Lower leg skin (tissue), 4 donors: ENCODE data around the gene MAPKAPK2. TPM values are rescaled to one million over a fixed set of nuclear protein-coding genes. Genes with fewer than 3 reads are reported as not detected.
"Not testable (repeated sequence)": the region's sequence is repeated elsewhere in the genome, so short reads cannot be mapped to it uniquely, and the experiment has no call there.

Experiments
- DNase-seq, 2 donors: peaks; one replicate each; pipeline ENCODE4 v3.0.0-alpha.2; 2019; ENCODE audit warnings: low spot score in 2 of 2
- H3K4me3 ChIP-seq: fragments of 200-600 bp; sonication (generic); 2 replicates; pipeline ENCODE4 v1.5.1; 2017; ENCODE audit warnings: mild to moderate bottlenecking, low read depth; ENCODE audit not compliant: poor library complexity, severe bottlenecking
- POLR2A ChIP-seq, 2 donors: fragments of 450-650 bp; IDR thresholded peaks; one replicate each; pipeline ENCODE4 v1.6.1; 2016 to 2017; ENCODE audit warnings: antibody characterized with exemption in 2 of 2, mild to moderate bottlenecking in 1 of 2, moderate library complexity in 1 of 2
- WGBS, 2 donors: methylation state at CpG; one replicate each; pipeline ENCODE4 v1.1.5; 2018; 5-methylcytosine and 5-hydroxymethylcytosine counted together
- intact Hi-C: fragments of 100-400 bp; cut with DNase I; formaldehyde crosslinking; loops from one replicate; pipeline ENCODE4 v1.15.0; 2023; ENCODE audit warnings: low total_unique reads
- total RNA-seq, 4 donors: library from RNA; depleted of rRNA; stranded (reverse); fragments of >200 nt; gene quantifications; one replicate each; pipeline ENCODE4 v1.1.0, GENCODE V29; 2016
- TF ChIP-seq, protein P1 (sequence below), 3 donors: fragments of 450-650 bp; IDR thresholded peaks; one replicate each; pipeline ENCODE4 v1.5.1; 2016; ENCODE audit warnings: antibody characterized with exemption in 3 of 3, mild to moderate bottlenecking in 3 of 3, moderate library complexity in 2 of 3

Gene MAPKAPK2
- total RNA-seq, 4 donors from 2014 or later: 40.0 to 62.4 (median 52.4) TPM

DNA sequence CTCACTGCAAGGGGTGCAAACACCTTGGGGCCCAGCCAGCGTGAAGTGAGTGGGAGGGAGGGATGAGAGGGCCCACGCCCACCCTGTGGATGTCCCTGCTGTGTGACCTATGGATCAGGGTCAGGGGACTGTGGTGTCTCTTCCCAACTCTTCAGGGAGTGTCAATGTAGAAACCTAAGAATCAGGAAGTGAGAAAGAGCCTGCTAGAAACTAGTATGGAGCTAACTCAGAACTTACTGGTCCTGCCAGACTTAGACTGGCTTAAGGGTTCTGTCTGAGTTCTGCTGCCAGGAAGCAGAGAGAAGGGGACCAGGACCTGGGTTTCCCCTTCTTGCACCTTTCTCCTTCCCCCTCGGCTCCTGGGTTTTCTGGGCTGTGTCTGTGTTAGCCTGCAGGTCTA is 89.4 kb downstream of the MAPKAPK2 start:
- no peak for TF ChIP-seq POLR2A (IDR thresholded peaks at IDR 0.05)
- TF ChIP-seq, protein P1, sequence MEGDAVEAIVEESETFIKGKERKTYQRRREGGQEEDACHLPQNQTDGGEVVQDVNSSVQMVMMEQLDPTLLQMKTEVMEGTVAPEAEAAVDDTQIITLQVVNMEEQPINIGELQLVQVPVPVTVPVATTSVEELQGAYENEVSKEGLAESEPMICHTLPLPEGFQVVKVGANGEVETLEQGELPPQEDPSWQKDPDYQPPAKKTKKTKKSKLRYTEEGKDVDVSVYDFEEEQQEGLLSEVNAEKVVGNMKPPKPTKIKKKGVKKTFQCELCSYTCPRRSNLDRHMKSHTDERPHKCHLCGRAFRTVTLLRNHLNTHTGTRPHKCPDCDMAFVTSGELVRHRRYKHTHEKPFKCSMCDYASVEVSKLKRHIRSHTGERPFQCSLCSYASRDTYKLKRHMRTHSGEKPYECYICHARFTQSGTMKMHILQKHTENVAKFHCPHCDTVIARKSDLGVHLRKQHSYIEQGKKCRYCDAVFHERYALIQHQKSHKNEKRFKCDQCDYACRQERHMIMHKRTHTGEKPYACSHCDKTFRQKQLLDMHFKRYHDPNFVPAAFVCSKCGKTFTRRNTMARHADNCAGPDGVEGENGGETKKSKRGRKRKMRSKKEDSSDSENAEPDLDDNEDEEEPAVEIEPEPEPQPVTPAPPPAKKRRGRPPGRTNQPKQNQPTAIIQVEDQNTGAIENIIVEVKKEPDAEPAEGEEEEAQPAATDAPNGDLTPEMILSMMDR (IDR thresholded peaks at IDR 0.05): no peak
- DNase-seq: no peak
- intact Hi-C loops: no loop called here
- H3K4me3 ChIP-seq: no peak overlapping the region
- 77 to 83% methylated on average over 3 of the region's 3 CpGs for WGBS, 2 donors

DNA sequence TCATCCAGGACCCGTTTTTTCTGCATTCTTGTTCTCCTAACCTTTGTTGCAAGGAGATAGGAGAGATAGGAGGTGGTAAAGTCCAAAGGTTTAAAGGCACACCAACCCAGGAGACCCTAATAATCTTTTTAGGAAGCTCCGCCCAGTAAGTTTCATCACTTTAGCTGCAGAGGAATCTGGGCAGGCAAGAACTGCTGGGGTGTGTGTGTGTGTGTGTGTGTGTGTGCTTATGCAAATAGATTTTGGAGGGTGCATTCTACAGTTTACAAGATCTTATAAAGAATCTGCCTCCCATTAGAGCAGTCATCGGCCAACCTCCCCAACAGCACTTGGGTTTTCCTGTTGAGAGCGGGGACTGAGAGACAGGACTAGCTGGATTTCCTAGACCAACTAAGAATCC is 91.5 kb downstream of the MAPKAPK2 start:
- no peak overlapping the region for H3K4me3 ChIP-seq
- WGBS, 2 donors: 70 to 74% methylated on average over 4 of the region's 4 CpGs
- DNase-seq: peak in 1 of 2 donors; percentile 17
- intact Hi-C loops: no loop called here
- TF ChIP-seq POLR2A (IDR thresholded peaks at IDR 0.05): no peak

DNA sequence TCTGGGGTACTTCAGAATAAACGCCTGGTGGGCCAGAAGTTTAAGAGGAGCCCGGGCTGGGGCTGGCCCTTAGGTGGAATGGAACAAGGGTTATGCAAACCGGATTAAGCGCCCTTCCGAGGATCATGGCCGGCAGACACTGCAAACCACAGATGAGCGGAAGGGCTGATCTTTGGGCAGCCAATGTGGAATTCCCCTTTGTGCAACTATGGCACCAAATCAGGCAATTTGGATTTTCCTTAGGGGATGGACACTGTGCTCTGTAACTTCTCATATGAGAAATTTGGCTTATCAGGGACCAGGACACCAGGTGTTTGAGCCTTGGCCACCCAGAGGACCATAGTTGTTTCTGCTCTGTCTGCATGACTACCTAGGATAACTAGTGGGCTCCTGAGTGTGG is 93.3 kb downstream of the MAPKAPK2 start:
- TF ChIP-seq, protein P1 (IDR thresholded peaks at IDR 0.05): no peak
- no peak for TF ChIP-seq POLR2A (IDR thresholded peaks at IDR 0.05)
- intact Hi-C loops: no loop called here
- H3K4me3 ChIP-seq: no peak overlapping the region
- peak in 1 of 2 donors; percentile 54 for DNase-seq
- 93 to 97% methylated on average over 7 of the region's 7 CpGs for WGBS, 2 donors

DNA sequence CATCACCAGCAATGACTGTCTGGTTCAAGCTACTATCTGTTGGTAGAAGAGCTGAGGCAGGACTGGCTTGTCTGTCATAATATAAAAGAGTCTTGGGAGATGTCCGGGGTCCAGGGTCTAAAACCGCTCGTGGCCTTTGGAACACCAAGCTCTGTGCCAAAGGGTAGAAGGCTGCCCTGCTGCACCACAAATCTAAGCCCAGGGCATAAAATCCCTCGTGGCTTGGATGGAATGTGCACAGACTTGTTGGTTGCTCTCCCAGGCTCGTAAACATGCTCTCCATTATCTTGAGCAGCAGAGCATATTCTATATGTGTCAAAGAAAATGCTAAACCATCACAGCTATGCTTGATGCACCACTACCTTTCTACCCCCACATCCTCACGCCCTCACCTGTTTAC is 94.2 kb downstream of the MAPKAPK2 start:
- WGBS, 2 donors: 37 to 54% methylated on average over 6 of the region's 6 CpGs
- peak in 1 of 2 donors; percentile 68 for DNase-seq
- H3K4me3 ChIP-seq, intact Hi-C loops: not testable (repeated sequence)

DNA sequence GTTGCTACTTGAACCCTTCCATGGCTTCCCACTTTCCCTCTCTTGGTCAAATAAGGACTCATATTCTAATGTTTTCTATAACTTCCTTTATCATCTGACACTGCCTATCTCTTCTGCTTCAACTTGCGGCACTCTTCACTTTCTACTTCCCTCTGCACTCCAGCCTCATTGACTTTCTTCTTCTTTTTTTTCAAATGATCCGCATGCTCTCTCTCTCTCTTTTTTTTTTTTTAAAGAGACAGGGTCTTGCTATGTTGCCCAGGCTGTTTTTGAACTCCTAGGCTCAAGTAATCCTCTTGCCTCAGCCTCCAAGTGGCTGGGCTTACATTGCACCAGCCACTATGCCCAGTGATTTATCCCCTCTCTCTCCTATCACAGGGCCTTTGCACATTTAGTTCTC is 94.9 kb downstream of the MAPKAPK2 start:
- WGBS, 2 donors: 59 to 73% methylated on average over 2 of the region's 2 CpGs
- TF ChIP-seq, protein P1 (IDR thresholded peaks at IDR 0.05): no peak
- no peak for TF ChIP-seq POLR2A (IDR thresholded peaks at IDR 0.05)
- DNase-seq: peak in 1 of 2 donors; percentile 7
- intact Hi-C loops: no loop called here
- H3K4me3 ChIP-seq: no peak overlapping the region

DNA sequence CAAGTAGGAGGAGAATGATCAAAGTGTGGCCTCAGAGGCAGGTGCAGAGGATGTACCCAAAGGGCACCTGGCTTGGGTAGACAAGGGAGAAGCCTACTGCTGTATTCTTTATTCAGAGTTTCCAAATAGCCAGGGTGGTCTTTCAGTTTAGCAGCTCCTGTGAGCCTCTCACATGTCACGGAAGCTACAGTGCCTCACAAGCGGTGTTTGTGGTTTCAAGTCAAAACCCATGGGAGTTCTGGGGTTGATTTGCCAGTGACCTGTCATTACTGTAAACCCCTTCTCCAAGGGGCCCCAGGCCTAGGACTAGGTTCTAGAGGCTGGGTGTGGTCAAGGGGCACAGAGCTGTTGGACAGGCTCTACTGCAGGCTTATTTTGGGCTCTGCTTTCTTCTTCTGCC is 97.7 kb downstream of the MAPKAPK2 start:
- H3K4me3 ChIP-seq: no peak overlapping the region
- peak in 1 of 2 donors; percentile 36 for DNase-seq
- TF ChIP-seq, protein P1 (IDR thresholded peaks at IDR 0.05): no peak
- no peak for TF ChIP-seq POLR2A (IDR thresholded peaks at IDR 0.05)
- intact Hi-C loops: no loop called here
- WGBS, 2 donors: 87 to 100% methylated on average over 2 of the region's 2 CpGs

DNA sequence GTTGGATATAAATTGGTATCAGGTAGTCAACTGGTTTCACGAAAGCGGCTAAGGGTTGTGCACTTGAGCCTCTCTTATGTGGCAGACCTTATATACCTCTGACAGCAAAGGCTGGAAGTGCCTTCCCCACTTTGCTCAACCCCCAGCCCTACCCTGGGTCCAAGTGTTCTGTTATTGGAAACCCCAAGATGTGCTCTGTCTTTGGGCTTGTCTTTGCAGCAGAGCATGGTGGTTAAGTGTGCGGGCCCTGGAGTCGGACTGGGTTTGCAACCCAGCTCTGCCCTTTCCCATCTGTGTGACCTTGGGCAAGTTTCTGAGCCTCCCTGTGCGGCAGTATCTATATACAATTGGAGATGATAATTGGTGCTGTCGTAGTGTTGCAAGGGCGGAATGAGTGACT is 98.8 kb downstream of the MAPKAPK2 start:
- 81 to 91% methylated on average over 6 to 7 of the region's 7 CpGs for WGBS, 2 donors
- DNase-seq: peak in 1 of 2 donors; percentile 45
- no peak overlapping the region for H3K4me3 ChIP-seq
- TF ChIP-seq, protein P1 (IDR thresholded peaks at IDR 0.05): no peak
- TF ChIP-seq POLR2A (IDR thresholded peaks at IDR 0.05): no peak
- intact Hi-C loops: no loop called here
